Nucleus accumbens (tissue), 56 donors: ENCODE results near the gene MUS81.

Experiments used
- DNase-seq, 56 donors: peaks; one replicate each; lab custom pipeline; 2025; lab: John Stamatoyannopoulos, UW

MUS81 gene

GRCh38 chr11:65907878-65908277 is 47.6 kb downstream of the MUS81 start:
- DNase-seq = no peak

GRCh38 chr11:65911682-65912568 is 51.7 kb downstream of the MUS81 start:
- peak in 1 of 56 donors; percentile 6 for DNase-seq

- no peak for DNase-seq
These were observed 52.6 kb downstream of the MUS81 start for GRCh38 chr11:65912845-65913244.

GRCh38 chr11:65915101-65915820 is 55.0 kb downstream of the MUS81 start:
- DNase-seq = no peak

- peak in 28 of 56 donors; percentile 8 to 81 (median 28) for DNase-seq
These were observed 55.6 kb downstream of the MUS81 start for GRCh38 chr11:65915821-65916251.
